T-helper 1 cell (primary cell): ENCODE data around the gene ASMTL.
A peak's percentile ranks its signal among the peaks of the same experiment; 100 is the strongest.
"Not testable (repeated sequence)": the region's sequence is repeated elsewhere in the genome, so short reads cannot be mapped to it uniquely, and the experiment has no call there.

Experiments
- DNase-seq, 5 donors: peaks; one replicate each; pipeline ENCODE4 v3.0.0-alpha.2; 2012 to 2020
- total RNA-seq, 4 donors: gene quantifications; one replicate each; lab custom pipeline; 2026; lab: John Stamatoyannopoulos, UW

ASMTL gene
- total RNA-seq = 24.2 to 27.8 (median 25.4) reads per million in 4 donors

- DNase-seq = peak; percentile 99 to 100 (median 100)
Observed at GRCh38 chrX:1452516-1453394, at the start of gene ASMTL. Gene ASMTL, minus strand, starts transcription at chrX:1452909. Its CDS starts 69 bp downstream, at chrX:1452840.

GRCh38 chrX:1502241-1502640 lies 49.5 kb upstream of the ASMTL start:
- DNase-seq = no peak

GRCh38 chrX:1500701-1501624 lies 48.3 kb upstream of the ASMTL start:
- DNase-seq = peak in 1 of 5 donors; percentile 69

- DNase-seq = no peak
Observed at GRCh38 chrX:1496076-1496475, 43.4 kb upstream of the ASMTL start.

- DNase-seq = no peak
Observed at GRCh38 chrX:1493877-1494510, 41.3 kb upstream of the ASMTL start.

GRCh38 chrX:1493412-1493811 lies 40.7 kb upstream of the ASMTL start:
- DNase-seq = no peak

- DNase-seq = no peak
Observed at GRCh38 chrX:1492421-1493012, 39.8 kb upstream of the ASMTL start.

- peak in 1 of 5 donors; percentile 86 for DNase-seq
Observed at GRCh38 chrX:1491851-1492349, 39.2 kb upstream of the ASMTL start.

GRCh38 chrX:1491248-1491647 lies 38.5 kb upstream of the ASMTL start:
- not testable (repeated sequence) for DNase-seq

- DNase-seq = not testable (repeated sequence)
Observed at GRCh38 chrX:1490723-1491122, 38.0 kb upstream of the ASMTL start.

GRCh38 chrX:1489354-1489753 lies 36.6 kb upstream of the ASMTL start:
- DNase-seq = not testable (repeated sequence)

GRCh38 chrX:1488745-1489144 lies 36.0 kb upstream of the ASMTL start:
- DNase-seq = no peak

- peak in 1 of 5 donors; percentile 0 for DNase-seq
Observed at GRCh38 chrX:1488141-1488540, 35.4 kb upstream of the ASMTL start.

GRCh38 chrX:1487401-1487800 lies 34.7 kb upstream of the ASMTL start:
- peak in 1 of 5 donors; percentile 0 for DNase-seq

GRCh38 chrX:1486749-1487361 lies 34.1 kb upstream of the ASMTL start:
- peak in 1 of 5 donors; percentile 0 for DNase-seq

GRCh38 chrX:1486177-1486576 lies 33.5 kb upstream of the ASMTL start:
- no peak for DNase-seq

- DNase-seq = peak in 1 of 5 donors; percentile 5
Observed at GRCh38 chrX:1485033-1485432, 32.3 kb upstream of the ASMTL start.

- no peak for DNase-seq
Observed at GRCh38 chrX:1484638-1485019, 31.9 kb upstream of the ASMTL start.

- DNase-seq = no peak
Observed at GRCh38 chrX:1483843-1484637, 31.3 kb upstream of the ASMTL start.

GRCh38 chrX:1482530-1482928 lies 29.8 kb upstream of the ASMTL start:
- not testable (repeated sequence) for DNase-seq
